ENCODE measurements around the gene HOXA10. TPM values are rescaled to one million over a fixed set of nuclear protein-coding genes. Genes with fewer than 3 reads are reported as not detected.

Gene HOXA10
- total RNA-seq, 1 experiment from 2014 or later = 3.9 TPM

- ChIA-PET POLR2A (interaction anchor here (1.0 to 2.9 kb wide), 6 partner anchors 10 to 294 kb away, joined by 3 to 13 read pairs (median 4); partner anchors contain the start of genes HOXA5 and HOXA9), CTCF (interaction anchor here (0.6 to 4.5 kb wide), 7 partner anchors 10 to 341 kb away, joined by 3 to 19 read pairs (median 3); partner anchors contain the start of gene HOXA5)
- Mint-ChIP-seq H3K36me3 (ENCODE audit: insufficient read depth, unreplicated experiment) (peaks cover 7% of the 10 kb centered on the region), H3K27ac (ENCODE audit: low read depth, unreplicated experiment) (peak overlapping the region; percentile 95), H3K4me3 (ENCODE audit: unreplicated experiment) (peak overlapping the region; percentile 42), H3K27me3 (ENCODE audit: insufficient read depth, unreplicated experiment) (no peaks in the 10 kb centered on the region), H3K4me1 (ENCODE audit: insufficient read depth, unreplicated experiment) (peaks cover 50% of the 10 kb centered on the region), H3K9me3 (ENCODE audit: unreplicated experiment) (no peaks in the 10 kb centered on the region)
- intact Hi-C loops (cut with micrococcal nuclease) = no loop called here
- DNase-seq (ENCODE audit: unreplicated experiment) = no peak
- BruUV-seq (replicated peaks) = no TSS peak
- no peak for TF ChIP-seq CTCF (IDR thresholded peaks at IDR 0.05; ENCODE audit: unreplicated experiment)
Measured at GRCh38 chr7:27133409-27134231, 40.5 kb downstream of the HOXA10 start.

- no peak for DNase-seq (ENCODE audit: unreplicated experiment)
- H3K27me3 Mint-ChIP-seq (ENCODE audit: insufficient read depth, unreplicated experiment) = no peaks in the 10 kb centered on the region
Measured at GRCh38 chr7:27132978-27133377, 41.1 kb downstream of the HOXA10 start.

GRCh38 chr7:27132214-27132613 is 41.9 kb downstream of the HOXA10 start:
- ChIA-PET POLR2A (interaction anchor here (0.6 to 3.2 kb wide), 9 partner anchors 9 to 441 kb away, joined by 3 to 60 read pairs (median 6); partner anchors contain the start of genes HOXA5, HOXA9 and SKAP2), CTCF (interaction anchor here (1.5 to 4.5 kb wide), 5 partner anchors 12 to 450 kb away, joined by 6 to 19 read pairs (median 10); no protein-coding TSS in a partner anchor)
- intact Hi-C loops (cut with micrococcal nuclease) = no loop called here
- H3K4me3 Mint-ChIP-seq (ENCODE audit: unreplicated experiment) = peak overlapping the region; percentile 12
- no TSS peak for BruUV-seq (replicated peaks)
- peaks cover 39% of the 10 kb centered on the region for H3K4me1 Mint-ChIP-seq (ENCODE audit: insufficient read depth, unreplicated experiment)
- no peaks in the 10 kb centered on the region for H3K27me3 Mint-ChIP-seq (ENCODE audit: insufficient read depth, unreplicated experiment)
- peaks cover 7% of the 10 kb centered on the region for H3K36me3 Mint-ChIP-seq (ENCODE audit: insufficient read depth, unreplicated experiment)
- no peak overlapping the region for H3K27ac Mint-ChIP-seq (ENCODE audit: low read depth, unreplicated experiment)
- DNase-seq (ENCODE audit: unreplicated experiment) = no peak
- no peak for TF ChIP-seq CTCF (IDR thresholded peaks at IDR 0.05; ENCODE audit: unreplicated experiment)
- no peaks in the 10 kb centered on the region for H3K9me3 Mint-ChIP-seq (ENCODE audit: unreplicated experiment)

More at GRCh38 chr7:27132978-27133377, 41.1 kb downstream of the HOXA10 start:
- Mint-ChIP-seq H3K9me3 (ENCODE audit: unreplicated experiment) (no peaks in the 10 kb centered on the region), H3K36me3 (ENCODE audit: insufficient read depth, unreplicated experiment) (peaks cover 7% of the 10 kb centered on the region), H3K4me1 (ENCODE audit: insufficient read depth, unreplicated experiment) (peaks cover 44% of the 10 kb centered on the region), H3K4me3 (ENCODE audit: unreplicated experiment) (no peak overlapping the region), H3K27ac (ENCODE audit: low read depth, unreplicated experiment) (peak overlapping the region; percentile 95)
- intact Hi-C loops (cut with micrococcal nuclease) = no loop called here
- no TSS peak for BruUV-seq (replicated peaks)
- CTCF ChIA-PET = interaction anchor here (0.6 to 4.5 kb wide), 2 partner anchors 18 to 36 kb away, joined by 3 to 19 read pairs; no protein-coding TSS in a partner anchor
- TF ChIP-seq CTCF (IDR thresholded peaks at IDR 0.05; ENCODE audit: unreplicated experiment) = no peak
- POLR2A ChIA-PET = interaction anchor here (0.6 to 3.2 kb wide), 5 partner anchors 9 to 270 kb away, joined by 3 to 60 read pairs (median 13); partner anchors contain the start of genes HOXA5 and HOXA9

GRCh38 chr7:27131390-27131819 is 42.7 kb downstream of the HOXA10 start:
- Mint-ChIP-seq H3K27me3 (ENCODE audit: insufficient read depth, unreplicated experiment) (no peaks in the 10 kb centered on the region), H3K4me3 (ENCODE audit: unreplicated experiment) (peak overlapping the region; percentile 80), H3K27ac (ENCODE audit: low read depth, unreplicated experiment) (peak overlapping the region; percentile 51), H3K36me3 (ENCODE audit: insufficient read depth, unreplicated experiment) (peaks cover 7% of the 10 kb centered on the region), H3K4me1 (ENCODE audit: insufficient read depth, unreplicated experiment) (peaks cover 38% of the 10 kb centered on the region), H3K9me3 (ENCODE audit: unreplicated experiment) (no peaks in the 10 kb centered on the region)
- BruUV-seq (replicated peaks) = no TSS peak
- TF ChIP-seq CTCF (IDR thresholded peaks at IDR 0.05; ENCODE audit: unreplicated experiment) = no peak
- CTCF ChIA-PET = interaction anchor here (0.6 to 4.5 kb wide), 12 partner anchors 9 to 449 kb away, joined by 3 to 19 read pairs (median 5); no protein-coding TSS in a partner anchor
- intact Hi-C loops (cut with micrococcal nuclease) = no loop called here
- POLR2A ChIA-PET = interaction anchor here (0.6 to 3.2 kb wide), 17 partner anchors 10 to 927 kb away, joined by 3 to 60 read pairs (median 4); partner anchors contain the start of genes HOXA5 and SKAP2
- DNase-seq (ENCODE audit: unreplicated experiment) = no peak
